HG03159 (cell line): ENCODE data around the gene RNASET2.

Experiments
- ATAC-seq: cut with Tn5 transposase; IDR thresholded peaks from one replicate; pipeline ENCODE4 v1.9.1; 2021; ENCODE audit warnings: mild to moderate bottlenecking, moderate library complexity; ENCODE audit not compliant: unreplicated experiment

RNASET2 gene

DNA sequence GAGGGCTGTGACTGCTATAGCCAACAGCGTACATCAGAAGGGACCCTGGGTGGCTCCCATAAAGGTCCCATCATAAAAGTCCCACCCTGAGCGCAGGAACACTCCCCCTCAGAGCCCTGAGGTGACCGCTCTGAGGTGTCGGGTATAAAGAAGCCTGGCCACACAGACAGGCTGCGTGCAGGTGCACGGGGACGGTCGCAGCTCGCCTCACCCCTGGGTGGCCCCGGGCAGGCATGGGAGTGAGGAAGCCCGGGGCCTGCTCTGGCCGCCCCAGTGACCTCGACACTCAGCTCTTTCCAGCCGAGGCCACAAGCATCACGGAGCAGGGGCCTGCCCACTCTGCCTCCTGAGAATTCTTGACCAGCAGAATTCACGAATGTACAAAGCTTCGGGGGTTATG lies 14.4 kb upstream of the RNASET2 start:
- ATAC-seq, result no peak

DNA sequence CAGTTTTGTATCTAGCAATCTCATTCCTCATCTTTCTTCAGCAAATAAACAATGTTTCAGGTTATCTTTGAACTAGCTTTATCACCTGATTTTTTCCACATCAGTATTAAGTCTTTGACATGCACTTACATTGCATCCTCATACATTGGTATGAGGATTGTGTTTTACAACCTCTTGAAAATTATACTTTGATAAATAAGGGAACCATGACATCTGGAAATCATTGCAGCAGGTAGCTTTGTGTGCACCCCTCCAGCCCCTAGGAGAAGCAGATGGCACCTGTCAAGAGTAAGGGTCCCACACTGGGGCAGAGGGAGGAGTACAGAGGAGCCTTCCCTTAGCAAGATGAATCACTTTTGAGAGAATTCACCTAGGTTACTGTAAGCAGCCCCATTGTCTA lies 13.7 kb upstream of the RNASET2 start:
- no peak for ATAC-seq

DNA sequence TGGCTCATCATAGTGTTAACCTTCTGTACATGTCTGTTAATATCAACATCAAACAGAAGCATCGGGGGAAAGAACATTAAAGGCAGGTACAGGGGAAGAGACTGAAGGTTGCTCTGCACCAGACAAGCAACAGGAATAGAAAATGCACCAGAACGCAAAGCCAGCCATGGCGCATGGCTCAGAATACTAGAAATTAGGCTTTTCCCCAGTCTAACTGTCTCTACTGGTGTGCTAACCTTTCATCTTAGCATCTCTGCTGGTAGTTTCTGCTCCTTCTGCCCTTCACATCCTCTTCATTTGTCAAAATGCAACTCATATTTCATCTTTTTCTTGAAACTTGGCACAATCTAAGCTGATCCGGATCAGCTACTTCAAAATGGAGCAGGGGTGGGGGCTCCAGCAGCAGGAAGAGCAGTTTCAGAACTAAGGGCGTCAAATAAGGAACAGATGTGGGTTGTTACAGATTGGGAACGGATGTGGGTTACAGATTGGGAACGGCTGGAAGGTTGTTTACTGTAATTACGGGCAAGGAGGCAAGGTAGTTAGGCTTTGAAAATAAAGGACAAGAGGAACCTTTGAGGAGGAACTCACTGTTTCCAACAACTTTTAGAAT lies 13.1 kb upstream of the RNASET2 start:
- no peak for ATAC-seq

DNA sequence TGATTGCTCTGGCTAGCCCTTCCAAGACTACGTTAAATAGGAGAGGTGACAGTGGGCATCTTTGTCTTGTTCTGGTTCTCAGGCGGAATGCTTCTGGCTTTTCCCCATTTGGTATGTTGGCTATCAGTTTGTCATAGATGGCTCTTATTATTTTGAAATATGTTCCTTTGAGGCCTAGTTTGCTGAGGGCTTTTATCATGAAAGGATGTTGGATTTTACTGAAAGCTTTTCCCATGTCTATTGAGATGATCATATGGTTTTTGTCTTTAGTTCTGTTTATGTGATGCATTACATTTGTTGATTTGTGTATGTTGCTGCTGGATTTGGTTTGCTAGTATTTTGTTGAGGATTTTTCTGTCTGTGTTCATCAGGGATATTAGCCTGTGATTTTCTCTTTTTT lies 9.9 kb upstream of the RNASET2 start:
- no peak for ATAC-seq

DNA sequence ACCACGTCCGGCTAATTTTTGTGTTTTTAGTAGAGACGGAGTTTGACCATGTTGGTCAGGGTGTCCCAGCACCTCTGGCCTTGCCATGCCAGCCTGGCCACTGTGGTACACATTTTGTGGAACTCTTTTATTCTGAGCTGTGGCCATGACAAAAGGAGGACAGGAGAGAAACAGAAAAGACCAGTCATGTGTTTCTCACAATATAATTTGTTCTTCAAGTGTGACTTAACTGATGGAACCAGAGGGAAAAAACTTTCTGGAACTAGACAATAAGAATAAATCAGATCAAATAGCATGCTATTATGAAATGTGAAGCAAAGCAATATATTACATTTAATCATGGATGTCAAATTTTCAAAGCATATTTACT lies 4.2 kb upstream of the RNASET2 start:
- no peak for ATAC-seq

DNA sequence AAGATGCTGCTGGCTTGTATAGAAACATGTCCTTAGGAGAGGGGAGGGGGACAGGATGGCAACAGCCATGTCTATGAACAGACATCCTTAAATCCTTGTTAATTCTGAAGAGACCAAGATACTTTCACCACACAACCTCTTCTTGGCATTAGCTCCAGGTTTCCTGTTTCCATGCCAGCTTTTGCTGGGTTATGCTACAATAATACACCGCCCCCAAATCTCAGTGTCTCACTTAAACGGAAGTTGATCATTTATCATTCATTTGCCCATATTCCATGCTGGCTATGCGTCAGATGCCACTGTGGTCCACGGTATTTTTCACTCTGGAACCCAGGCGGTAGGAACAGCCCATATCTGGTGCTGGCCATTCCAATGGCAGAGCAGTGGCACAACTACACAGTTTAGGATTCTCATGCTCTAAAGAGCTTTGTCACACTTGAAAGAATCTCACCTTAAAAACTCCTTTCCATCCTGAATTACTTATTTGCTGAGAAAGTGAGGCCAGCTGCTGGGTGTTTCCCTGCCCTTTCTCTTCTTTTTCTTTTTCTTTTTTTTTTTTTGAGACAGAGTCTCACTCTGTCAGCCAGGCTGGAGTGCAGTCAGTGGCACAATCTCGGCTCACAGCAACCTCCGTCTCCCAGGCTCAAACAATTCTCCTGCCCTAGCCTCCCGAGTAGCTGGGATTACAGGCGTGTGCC lies 3.7 kb upstream of the RNASET2 start:
- ATAC-seq, result no peak

DNA sequence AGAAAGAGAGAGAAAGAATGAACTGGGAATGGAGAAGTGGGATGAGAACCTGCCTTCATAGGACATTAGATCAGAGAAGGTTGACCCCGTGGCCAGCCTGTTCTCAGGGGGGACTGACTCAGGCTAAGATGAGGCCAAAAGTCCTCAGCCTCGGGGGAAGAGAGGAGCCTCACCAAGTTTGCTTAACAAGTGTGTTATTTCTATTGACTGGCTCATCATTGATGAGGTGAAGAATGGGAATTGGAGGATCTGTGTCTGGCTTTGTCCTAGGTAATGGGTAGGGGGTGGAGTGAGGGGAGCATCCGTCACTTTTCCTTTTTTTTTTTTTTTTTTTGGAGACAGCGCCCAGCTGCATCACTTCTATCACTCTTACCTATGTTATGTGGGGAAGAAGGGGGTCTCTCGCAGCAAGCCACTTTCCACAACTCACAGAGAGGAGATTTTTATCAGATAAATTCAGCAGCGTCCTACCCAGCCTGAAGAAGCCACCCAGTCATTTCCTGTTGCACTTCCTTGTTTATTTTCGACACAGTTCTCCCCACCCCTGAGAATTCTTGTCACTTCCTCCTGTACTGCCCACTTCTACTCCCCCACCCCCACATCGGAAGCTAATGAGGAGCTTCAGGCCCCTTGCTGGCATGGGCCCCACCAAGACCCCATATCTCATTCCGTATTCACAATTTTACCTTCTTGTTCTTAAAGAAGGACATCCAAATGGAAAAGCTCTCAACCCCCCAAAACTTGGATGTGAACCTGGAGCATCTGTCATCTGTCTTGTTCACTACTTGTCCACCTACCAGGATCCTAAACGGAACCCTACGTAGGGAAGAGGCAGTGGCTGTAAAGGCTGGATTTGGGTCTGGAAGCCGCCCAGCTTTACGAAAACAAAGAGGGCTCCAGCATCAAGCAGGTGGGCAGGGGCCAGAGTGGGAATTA lies 2.8 kb upstream of the RNASET2 start:
- ATAC-seq, result no peak

DNA sequence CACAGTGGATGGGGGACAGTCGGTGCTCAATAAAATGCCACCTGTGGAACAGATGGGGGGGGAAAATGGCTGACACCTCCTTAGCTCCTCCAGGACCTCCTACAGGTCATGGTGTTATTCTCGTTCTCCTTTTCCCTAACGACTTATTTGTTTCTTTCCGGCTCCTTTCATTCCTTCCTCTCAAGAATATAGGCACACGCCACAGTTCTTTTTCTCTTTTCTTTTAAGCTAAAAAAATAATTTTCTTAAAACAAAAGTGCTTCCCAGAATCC lies 1.4 kb upstream of the RNASET2 start:
- ATAC-seq, result no peak

DNA sequence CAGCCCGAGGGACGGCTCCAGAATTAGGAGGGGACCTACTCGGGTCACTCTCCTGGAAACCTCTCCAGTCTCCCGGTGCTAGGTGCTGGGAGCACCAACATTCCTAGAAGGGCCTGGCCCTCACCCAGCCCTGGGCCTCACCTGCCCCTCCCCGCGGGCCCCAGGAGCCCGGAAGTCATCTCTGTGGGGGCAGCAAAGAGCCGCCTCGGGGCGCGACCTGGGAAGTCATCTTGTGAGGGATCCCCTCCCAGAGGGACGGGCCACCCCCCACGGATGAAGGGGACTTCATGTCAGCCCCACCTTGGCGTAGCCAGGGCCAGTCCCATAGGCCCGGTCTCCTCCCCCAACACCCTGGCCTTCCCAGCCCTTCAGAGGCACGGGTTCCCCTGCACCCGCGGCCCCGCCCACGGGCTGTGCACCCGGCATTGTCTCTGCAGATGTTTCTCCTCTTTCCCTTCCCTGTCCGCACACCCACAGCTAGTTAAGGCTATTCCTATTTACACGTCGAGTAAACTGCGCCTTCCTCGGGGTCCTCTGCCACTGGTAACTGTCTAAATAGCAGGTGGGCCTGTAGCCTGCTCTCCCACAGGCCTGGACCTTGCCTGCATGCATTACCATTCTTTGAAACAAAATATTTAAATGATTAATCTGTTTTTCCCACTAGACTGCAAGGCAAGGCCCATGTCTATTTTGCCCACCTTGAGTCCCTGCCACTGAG lies 896 bp upstream of the RNASET2 start:
- ATAC-seq, result peak; percentile 29

DNA sequence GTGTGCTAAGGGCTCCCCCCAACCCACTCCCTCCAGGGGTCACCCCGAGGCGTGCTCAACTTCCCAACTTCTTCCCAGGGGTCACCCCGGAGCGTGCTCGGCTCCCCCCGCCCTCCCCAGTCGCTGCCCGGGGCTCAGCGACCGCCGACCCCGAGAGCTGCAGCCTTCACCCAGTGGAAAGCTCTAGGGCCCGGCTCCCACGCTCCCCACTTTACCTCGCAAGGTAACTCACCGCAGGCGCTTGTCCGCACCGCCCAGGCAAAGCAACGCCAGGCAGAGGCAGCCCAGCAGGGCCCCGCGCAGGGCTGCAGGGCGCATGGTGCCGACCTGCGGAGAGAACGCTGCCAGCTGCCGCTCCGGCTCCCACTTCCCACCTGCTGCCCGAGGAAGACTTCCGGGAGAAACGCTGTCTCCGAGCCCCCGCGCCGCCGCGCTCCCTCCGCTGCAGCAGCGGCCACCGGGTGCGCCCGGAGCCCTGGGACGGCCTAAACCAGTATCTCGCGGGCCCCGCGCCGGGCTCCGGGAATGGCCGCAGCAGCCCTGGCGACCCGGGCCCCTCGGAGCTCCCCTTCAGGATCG lies 396 bp downstream of the RNASET2 start:
- peak; percentile 4 for ATAC-seq

DNA sequence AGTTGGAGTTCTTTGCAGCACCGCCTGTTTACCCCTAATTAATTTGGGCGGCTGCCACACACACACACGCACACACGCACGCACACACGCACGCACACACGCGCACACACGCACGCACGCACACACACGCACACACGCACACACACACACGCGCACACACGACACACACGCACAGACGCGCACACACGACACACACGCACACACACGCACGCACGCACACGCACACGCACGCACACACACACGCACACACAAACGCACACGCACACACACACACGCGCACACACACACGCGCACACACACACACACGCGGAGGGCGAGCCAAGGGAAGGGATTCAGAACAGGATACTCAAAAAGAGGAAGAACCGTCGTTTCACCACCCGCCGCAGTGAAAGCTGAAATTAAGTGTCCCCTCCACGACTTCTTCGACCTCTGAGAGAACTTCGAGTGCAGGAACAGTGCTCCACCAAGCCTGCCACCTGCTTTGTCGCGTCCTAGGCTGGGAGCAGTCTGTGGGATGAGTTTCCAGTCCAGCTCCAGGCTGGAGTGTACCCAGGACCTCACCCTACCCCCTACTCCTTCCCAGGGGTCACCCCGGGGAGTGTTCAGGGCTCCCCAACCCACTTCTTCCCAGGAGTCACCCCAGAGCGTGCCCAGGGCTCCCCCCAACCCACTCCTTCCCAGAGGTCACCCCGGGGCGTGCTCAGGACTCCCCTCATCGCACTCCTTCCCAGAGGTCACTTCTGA lies 1.1 kb downstream of the RNASET2 start:
- ATAC-seq, result no peak

DNA sequence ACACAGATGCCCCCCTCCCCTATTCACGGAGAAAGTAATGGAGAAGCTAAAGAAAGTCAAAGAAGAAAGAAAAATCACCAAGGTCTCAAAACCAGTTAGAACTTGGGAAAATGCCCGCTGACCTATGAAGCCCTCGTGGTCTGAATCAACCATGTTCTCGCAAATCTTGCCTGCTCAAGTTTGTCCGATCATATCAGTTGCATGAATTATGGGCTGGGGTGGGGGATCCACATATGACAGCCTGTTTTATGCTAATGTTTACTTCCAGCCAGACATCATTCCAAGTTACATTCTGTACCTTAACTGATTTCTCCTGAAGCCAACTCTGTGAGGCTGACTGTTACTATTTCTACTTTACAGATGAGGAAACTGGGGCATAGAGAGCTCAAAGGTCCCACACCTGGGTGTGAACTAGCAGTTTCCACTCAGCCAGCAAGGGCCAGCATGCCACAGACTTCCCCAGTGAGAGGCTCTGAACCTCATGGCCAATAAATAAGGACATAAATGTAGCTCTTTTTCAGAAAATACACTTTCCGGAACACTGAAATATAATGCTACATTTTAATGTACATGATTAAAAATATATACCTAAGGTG lies 2.1 kb downstream of the RNASET2 start:
- ATAC-seq, result no peak

DNA sequence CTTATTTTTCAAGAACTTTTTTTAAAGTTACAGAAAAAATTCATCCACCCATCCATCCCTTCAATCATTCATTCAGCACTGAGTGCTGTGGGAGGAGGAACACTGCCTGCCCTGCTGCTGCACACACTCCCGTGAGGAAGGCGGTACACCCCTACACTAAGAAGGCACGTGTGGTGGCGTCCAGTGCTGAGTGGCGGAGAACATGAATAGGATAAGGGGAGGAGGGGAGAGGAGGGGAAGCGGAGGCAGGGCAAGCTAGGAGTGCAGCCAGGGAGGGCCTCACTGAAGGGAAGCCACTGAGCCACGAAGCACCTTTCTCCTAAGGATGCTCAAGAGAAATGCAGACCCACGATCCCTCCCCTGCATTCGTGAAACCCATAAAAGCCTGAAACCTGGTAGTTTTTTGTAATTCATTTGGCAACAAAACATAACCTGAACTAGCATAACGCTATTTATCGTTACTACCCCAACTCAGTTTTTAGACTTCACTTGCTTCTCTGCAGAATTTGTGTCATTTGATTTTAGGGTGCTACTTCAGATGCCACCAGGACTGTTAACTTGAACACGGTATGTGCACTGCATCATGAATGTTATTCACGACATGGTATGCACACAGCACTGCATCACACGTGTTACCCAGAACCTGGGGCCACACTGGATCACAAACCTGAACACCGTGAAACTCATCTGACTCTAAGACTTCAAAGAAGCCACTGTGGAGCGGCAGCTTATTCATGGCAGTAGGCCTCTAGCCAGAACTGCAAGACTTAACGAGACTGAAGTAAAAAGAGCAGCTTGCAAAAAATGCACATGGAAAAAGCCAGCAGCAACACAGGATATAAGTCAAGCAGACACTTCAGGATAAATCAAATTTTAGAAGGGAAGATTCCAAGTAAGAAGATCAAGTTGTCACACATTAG lies 3.5 kb downstream of the RNASET2 start:
- no peak for ATAC-seq

DNA sequence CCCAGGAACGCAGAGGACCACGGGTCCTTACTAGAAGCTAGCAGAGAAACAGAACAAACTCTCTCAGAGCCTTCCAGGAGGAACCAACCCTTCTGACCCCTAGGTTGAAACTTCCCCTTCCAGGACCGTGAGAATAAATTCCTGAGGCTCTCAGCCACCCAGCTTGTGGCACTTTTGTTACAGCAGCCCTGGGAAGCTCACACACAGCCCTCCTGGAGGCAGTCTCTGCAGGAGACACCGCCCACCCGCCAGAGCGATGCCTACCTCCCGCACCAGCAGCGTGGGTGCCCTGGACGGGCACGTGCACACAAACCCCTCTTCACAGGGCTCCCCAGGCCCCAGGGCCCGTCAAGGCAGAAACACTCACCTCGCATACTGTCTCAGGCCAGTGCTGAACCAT lies 4.2 kb downstream of the RNASET2 start:
- ATAC-seq, result no peak

DNA sequence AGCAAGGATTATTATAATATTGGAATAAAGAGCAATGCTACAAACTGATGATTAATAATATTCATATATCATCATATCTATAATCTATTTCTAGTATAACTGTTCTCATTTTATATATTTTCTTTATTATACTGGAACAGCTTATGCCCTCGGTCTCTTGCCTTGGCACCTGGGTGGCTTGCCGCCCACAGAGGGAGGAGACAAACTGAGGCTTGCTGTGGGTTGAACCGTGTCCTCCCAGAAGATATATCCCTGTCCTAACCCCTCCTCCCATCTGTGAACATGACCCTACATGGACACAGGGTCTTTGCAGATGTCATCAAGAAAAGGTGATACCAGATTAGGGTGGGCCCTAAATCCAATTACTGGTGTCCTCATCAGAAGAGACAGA lies 4.7 kb downstream of the RNASET2 start:
- ATAC-seq, result no peak

DNA sequence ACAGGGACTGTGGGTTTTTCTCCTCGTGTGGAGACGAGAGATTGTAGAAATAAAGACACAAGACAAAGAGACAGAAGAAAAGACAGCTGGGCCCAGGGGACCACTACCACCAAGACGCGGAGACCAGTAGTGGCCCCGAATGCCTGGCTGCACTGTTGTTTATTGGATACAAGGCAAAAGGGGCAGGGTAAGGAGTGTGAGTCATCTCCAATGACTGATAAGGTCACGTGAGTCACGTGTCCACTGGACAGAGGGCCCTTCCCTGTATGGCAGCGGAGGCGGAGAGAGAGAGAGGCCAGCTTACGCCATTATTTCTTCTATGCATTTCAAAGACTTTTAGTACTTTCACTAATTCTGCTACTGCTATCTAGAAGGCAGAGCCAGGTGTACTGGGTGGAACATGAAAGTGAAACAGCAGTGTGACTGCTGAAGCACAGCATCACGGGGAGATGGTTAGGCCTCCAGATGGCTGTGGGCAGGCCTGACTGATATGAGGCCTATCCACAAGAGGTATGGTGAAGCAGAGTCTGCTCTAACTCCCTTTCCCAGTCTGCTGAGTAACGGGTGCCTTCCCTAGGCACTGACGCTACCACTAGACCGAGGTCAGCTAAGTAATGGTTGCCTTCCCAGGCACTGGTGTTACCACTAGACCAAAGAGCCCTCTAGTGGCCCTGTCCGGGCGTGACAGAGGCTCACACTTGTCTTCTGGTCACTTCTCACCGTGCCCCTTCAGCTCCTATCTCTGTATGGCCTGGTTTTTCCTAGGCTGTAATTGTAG lies 5.3 kb downstream of the RNASET2 start:
- ATAC-seq, result peak; percentile 88

DNA sequence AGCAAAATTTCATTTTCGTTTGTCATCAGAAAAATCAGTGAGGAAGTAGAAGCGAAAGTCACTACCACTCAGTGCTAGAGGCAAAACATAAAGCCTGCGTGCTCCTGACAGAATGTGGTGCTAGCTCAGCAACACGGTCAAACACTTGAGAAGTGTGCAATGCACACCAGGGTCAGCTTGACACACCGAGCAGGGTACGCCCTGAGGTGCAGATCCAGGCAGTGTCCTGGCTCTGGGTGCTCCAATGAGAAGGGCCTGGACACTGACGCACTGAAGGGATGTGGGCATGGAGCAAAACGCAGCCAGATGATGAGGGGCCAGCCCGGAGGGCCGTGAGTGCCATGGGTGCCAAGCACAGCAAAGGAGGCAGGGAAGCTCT lies 5.9 kb downstream of the RNASET2 start:
- ATAC-seq, result peak; percentile 45
